WTC11 (cell line): ENCODE measurements around the gene UBAC2. TPM values are rescaled to one million over a fixed set of nuclear protein-coding genes. Genes with fewer than 3 reads are reported as not detected.

ENCODE experiments used
- ATAC-seq: fragments of 200-7000 bp; cut with Tn5 transposase; 2 replicates; pipeline ENCODE4 v1.10.0; 2021; ENCODE audit warnings: mild to moderate bottlenecking, moderate library complexity
- CTCF ChIA-PET: fragments of 300-600 bp; sonication (Branson Sonifier 250); formaldehyde crosslinking; loops from one replicate; lab custom pipeline; 2021; ENCODE audit warnings: antibody characterized with exemption; lab: Charles Lee
- POLR2A ChIA-PET: fragments of 350-600 bp; sonication (Branson Sonifier 250); formaldehyde crosslinking; loops from one replicate; lab custom pipeline; 2021; ENCODE audit warnings: antibody characterized with exemption; lab: Charles Lee
- DNase-seq: peaks from one replicate; pipeline ENCODE4 v3.0.0; 2021; ENCODE audit warnings: low spot score
- H3K27ac Mint-ChIP-seq: 2 replicates; pipeline ENCODE4 v1.8.0; 2021; ENCODE audit warnings: mixed read lengths
- H3K27me3 Mint-ChIP-seq: 2 replicates; pipeline ENCODE4 v1.8.0; 2021; ENCODE audit warnings: low read depth, mild to moderate bottlenecking, moderate library complexity, mixed read lengths
- H3K36me3 Mint-ChIP-seq: 2 replicates; pipeline ENCODE4 v1.8.0; 2021; ENCODE audit warnings: mixed read lengths
- H3K4me1 Mint-ChIP-seq: 2 replicates; pipeline ENCODE4 v1.8.0; 2022; ENCODE audit warnings: mixed read lengths
- H3K4me3 Mint-ChIP-seq: 2 replicates; pipeline ENCODE4 v1.8.0; 2021; ENCODE audit warnings: mild to moderate bottlenecking, moderate library complexity, mixed read lengths
- H3K9me3 Mint-ChIP-seq: 2 replicates; pipeline ENCODE4 v1.8.0; 2021; ENCODE audit warnings: mixed read lengths
- CBFB ChIP-seq: sonication (generic); formaldehyde crosslinking; IDR thresholded peaks from 2 replicates; pipeline ENCODE4 v1.8.1; 2022; ENCODE audit warnings: mild to moderate bottlenecking, low read depth, missing genetic modification reagents
- CREB1 ChIP-seq: sonication (generic); formaldehyde crosslinking; IDR thresholded peaks from 2 replicates; pipeline ENCODE4 v1.8.0; 2023; ENCODE audit warnings: mild to moderate bottlenecking, missing genetic modification reagents
- CREM ChIP-seq: sonication (generic); formaldehyde crosslinking; IDR thresholded peaks from 2 replicates; pipeline ENCODE4 v1.8.1; 2022; ENCODE audit warnings: mild to moderate bottlenecking, missing genetic modification reagents, moderate library complexity
- E2F1 ChIP-seq: sonication (generic); formaldehyde crosslinking; IDR thresholded peaks from 2 replicates; pipeline ENCODE4 v1.8.0; 2022; ENCODE audit warnings: mild to moderate bottlenecking, missing genetic modification reagents
- FOXJ3 ChIP-seq: sonication (generic); formaldehyde crosslinking; IDR thresholded peaks from 2 replicates; pipeline ENCODE4 v1.9.0; 2021; ENCODE audit warnings: missing genetic modification reagents, mild to moderate bottlenecking, borderline replicate concordance
- GABPB1 ChIP-seq: sonication (generic); formaldehyde crosslinking; IDR thresholded peaks from 2 replicates; pipeline ENCODE4 v1.8.1; 2023; ENCODE audit warnings: mild to moderate bottlenecking, missing genetic modification reagents
- GRHL2 ChIP-seq: fragments of 250-450 bp; sonication (Bioruptor Pico); IDR thresholded peaks from 2 replicates; pipeline ENCODE4 v1.8.0; 2022; ENCODE audit warnings: mild to moderate bottlenecking, moderate library complexity; ENCODE audit not compliant: insufficient replicate concordance, severe bottlenecking
- IRF2 ChIP-seq: sonication (generic); formaldehyde crosslinking; IDR thresholded peaks from 2 replicates; pipeline ENCODE4 v1.8.0; 2022; ENCODE audit warnings: low read depth, missing genetic modification reagents, borderline replicate concordance
- KAT7 ChIP-seq: sonication (generic); formaldehyde crosslinking; IDR thresholded peaks from 2 replicates; pipeline ENCODE4 v1.8.1; 2023; ENCODE audit warnings: missing genetic modification reagents, mild to moderate bottlenecking, borderline replicate concordance
- MYBL2 ChIP-seq: sonication (generic); formaldehyde crosslinking; IDR thresholded peaks from 2 replicates; pipeline ENCODE4 v1.8.1; 2023; ENCODE audit warnings: mild to moderate bottlenecking, moderate library complexity, missing genetic modification reagents
- NFATC4 ChIP-seq: fragments of 250-450 bp; sonication (Bioruptor Pico); IDR thresholded peaks from 2 replicates; pipeline ENCODE4 v1.9.0; 2021; ENCODE audit warnings: mild to moderate bottlenecking
- NFE2L1 ChIP-seq: sonication (generic); formaldehyde crosslinking; IDR thresholded peaks from 2 replicates; pipeline ENCODE4 v1.8.1; 2023; ENCODE audit warnings: missing genetic modification reagents
- NR2C2 ChIP-seq: sonication (generic); formaldehyde crosslinking; IDR thresholded peaks from 2 replicates; pipeline ENCODE4 v1.8.0; 2022; ENCODE audit warnings: mild to moderate bottlenecking, missing genetic modification reagents
- PRRX2 ChIP-seq: fragments of 250-450 bp; sonication (Bioruptor Pico); IDR thresholded peaks from 2 replicates; pipeline ENCODE4 v1.8.0; 2021; ENCODE audit warnings: mild to moderate bottlenecking
- SMAD4 ChIP-seq: sonication (generic); formaldehyde crosslinking; IDR thresholded peaks from 2 replicates; pipeline ENCODE4 v1.8.0; 2022; ENCODE audit warnings: mild to moderate bottlenecking, missing genetic modification reagents
- SP1 ChIP-seq: sonication (generic); formaldehyde crosslinking; conservative IDR thresholded peaks from 2 replicates; pipeline ENCODE4 v1.8.1; 2022; ENCODE audit warnings: missing genetic modification reagents
- ZNF219 ChIP-seq: sonication (generic); formaldehyde crosslinking; IDR thresholded peaks from 2 replicates; pipeline ENCODE4 v1.8.0; 2023; ENCODE audit warnings: missing genetic modification reagents, mild to moderate bottlenecking, borderline replicate concordance
- ZNF232 ChIP-seq: sonication (generic); formaldehyde crosslinking; IDR thresholded peaks from 2 replicates; pipeline ENCODE4 v1.8.0; 2022; ENCODE audit warnings: mild to moderate bottlenecking, missing genetic modification reagents
- ZNF416 ChIP-seq: fragments of 250-450 bp; sonication (Bioruptor Pico); IDR thresholded peaks from 2 replicates; pipeline ENCODE4 v1.9.0; 2021; ENCODE audit warnings: mild to moderate bottlenecking, inconsistent platforms
- ZNF423 ChIP-seq: fragments of 250-450 bp; sonication (Bioruptor Pico); IDR thresholded peaks from 2 replicates; pipeline ENCODE4 v2.1.2; 2022; ENCODE audit warnings: mild to moderate bottlenecking, moderate library complexity
- ZNF512 ChIP-seq: sonication (generic); formaldehyde crosslinking; IDR thresholded peaks from 2 replicates; pipeline ENCODE4 v1.8.1; 2022; ENCODE audit warnings: missing genetic modification reagents, borderline replicate concordance
- ZSCAN18 ChIP-seq: fragments of 250-450 bp; sonication (Bioruptor Pico); IDR thresholded peaks from 2 replicates; pipeline ENCODE4 v2.1.2; 2022; ENCODE audit warnings: mild to moderate bottlenecking, moderate library complexity
- total RNA-seq: library from RNA; stranded (reverse); gene quantifications from 3 replicates; pipeline ENCODE4 v1.2.3, GENCODE V29; 2021
- TF ChIP-seq, protein P1 (sequence below): sonication (generic); formaldehyde crosslinking; IDR thresholded peaks from 2 replicates; pipeline ENCODE4 v1.8.0; 2022; ENCODE audit warnings: mild to moderate bottlenecking, missing genetic modification reagents
- TF ChIP-seq, protein P2 (sequence below): sonication (generic); formaldehyde crosslinking; IDR thresholded peaks from 2 replicates; pipeline ENCODE4 v1.8.1; 2022; ENCODE audit warnings: low read depth, mild to moderate bottlenecking, moderate library complexity, missing genetic modification reagents, borderline replicate concordance
- TF ChIP-seq, protein P3 (sequence below): fragments of 250-450 bp; sonication (Bioruptor Pico); IDR thresholded peaks from 2 replicates; pipeline ENCODE4 v1.9.0; 2021; ENCODE audit warnings: mild to moderate bottlenecking
- TF ChIP-seq, protein P4 (sequence below): sonication (generic); formaldehyde crosslinking; IDR thresholded peaks from 2 replicates; pipeline ENCODE4 v1.8.1; 2022; ENCODE audit warnings: mild to moderate bottlenecking, moderate library complexity, missing genetic modification reagents
- TF ChIP-seq, protein P5 (sequence below): fragments of 250-450 bp; sonication (Bioruptor Pico); IDR thresholded peaks from 2 replicates; pipeline ENCODE4 v1.9.0; 2021; ENCODE audit warnings: moderate library complexity, mild to moderate bottlenecking, inconsistent platforms, borderline replicate concordance

UBAC2 gene
- total RNA-seq, 1 experiment from 2014 or later = 64.7 TPM

DNA sequence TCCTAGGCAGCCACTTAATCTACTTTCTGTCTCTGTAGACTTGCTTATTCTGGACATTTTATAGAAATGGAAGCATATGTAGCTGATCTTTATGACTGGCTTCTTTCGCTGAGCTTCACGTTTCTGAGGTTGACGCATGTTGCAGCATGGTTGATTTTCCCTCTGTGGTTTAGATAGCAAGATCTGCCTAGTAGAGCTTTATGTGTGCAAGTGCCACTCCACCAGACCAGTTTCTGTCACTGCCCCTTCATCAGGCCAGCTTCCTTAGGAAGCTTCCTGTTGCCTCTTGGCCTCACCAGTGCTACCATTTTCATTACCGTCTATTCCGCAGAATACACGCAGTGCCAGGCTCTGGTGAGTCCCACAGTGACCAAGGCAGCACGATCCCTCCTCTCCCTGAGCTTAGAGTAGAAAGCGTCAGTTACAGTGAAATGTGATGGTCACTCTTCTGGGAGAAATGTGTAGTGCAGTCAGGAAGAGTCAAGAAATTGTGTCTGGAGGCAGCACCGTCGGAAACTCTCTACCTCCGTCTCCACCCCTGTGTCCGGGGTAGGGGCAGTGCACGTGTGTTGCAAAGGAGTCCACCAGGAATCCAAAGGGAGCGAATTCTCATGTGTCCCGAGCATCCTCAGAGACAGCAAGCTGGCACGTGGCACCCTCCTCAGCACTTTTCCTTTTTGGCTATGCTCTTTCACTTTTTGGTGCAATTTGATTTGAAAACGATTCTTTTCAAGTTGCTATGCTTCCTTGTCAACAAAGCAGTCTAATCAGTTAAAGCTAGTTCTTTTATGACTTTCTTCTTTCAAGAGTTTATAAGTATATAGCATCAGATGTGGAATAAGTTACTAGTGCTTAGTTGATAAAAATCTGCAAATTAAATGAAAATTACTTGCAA lies 151.9 kb downstream of the UBAC2 start:
- POLR2A ChIA-PET = interaction anchor here (0.6 to 0.8 kb wide), 2 partner anchors 17 to 22 kb away, joined by 3 to 4 read pairs; no protein-coding TSS in a partner anchor
- peak; percentile 22 for ATAC-seq
- H3K9me3 Mint-ChIP-seq = no peaks in the 10 kb centered on the region
- no peak overlapping the region for H3K4me3 Mint-ChIP-seq
- TF ChIP-seq SP1 (CRISPR knock-in tag) (no peak), CREB1 (CRISPR knock-in tag) (no peak), ZNF512 (no peak), CREM (CRISPR knock-in tag) (no peak), ZNF423 (CRISPR knock-in tag) (no peak), ZSCAN18 (CRISPR knock-in tag) (no peak), E2F1 (CRISPR knock-in tag) (no peak), ZNF416 (CRISPR knock-in tag) (no peak), MYBL2 (CRISPR knock-in tag) (no peak), PRRX2 (CRISPR knock-in tag) (no peak), ZNF232 (CRISPR knock-in tag) (no peak), NR2C2 (CRISPR knock-in tag) (no peak), GABPB1 (CRISPR knock-in tag) (no peak), GRHL2 (CRISPR knock-in tag) (no peak), NFE2L1 (no peak)
- TF ChIP-seq, protein P1, sequence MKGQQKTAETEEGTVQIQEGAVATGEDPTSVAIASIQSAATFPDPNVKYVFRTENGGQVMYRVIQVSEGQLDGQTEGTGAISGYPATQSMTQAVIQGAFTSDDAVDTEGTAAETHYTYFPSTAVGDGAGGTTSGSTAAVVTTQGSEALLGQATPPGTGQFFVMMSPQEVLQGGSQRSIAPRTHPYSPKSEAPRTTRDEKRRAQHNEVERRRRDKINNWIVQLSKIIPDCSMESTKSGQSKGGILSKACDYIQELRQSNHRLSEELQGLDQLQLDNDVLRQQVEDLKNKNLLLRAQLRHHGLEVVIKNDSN (CRISPR knock-in tag) = no peak
- TF ChIP-seq, protein P2, sequence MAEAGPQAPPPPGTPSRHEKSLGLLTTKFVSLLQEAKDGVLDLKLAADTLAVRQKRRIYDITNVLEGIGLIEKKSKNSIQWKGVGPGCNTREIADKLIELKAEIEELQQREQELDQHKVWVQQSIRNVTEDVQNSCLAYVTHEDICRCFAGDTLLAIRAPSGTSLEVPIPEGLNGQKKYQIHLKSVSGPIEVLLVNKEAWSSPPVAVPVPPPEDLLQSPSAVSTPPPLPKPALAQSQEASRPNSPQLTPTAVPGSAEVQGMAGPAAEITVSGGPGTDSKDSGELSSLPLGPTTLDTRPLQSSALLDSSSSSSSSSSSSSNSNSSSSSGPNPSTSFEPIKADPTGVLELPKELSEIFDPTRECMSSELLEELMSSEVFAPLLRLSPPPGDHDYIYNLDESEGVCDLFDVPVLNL (CRISPR knock-in tag) = no peak
- TF ChIP-seq, all 79 proteins: peak for 0
- Mint-ChIP-seq H3K4me1 (no peaks in the 10 kb centered on the region), H3K36me3 (peaks cover 21% of the 10 kb centered on the region), H3K27me3 (no peaks in the 10 kb centered on the region), H3K27ac (0 out of 2 replicates have a peak overlapping the region, but pooled peaks have one; percentile 13)
- no peak for DNase-seq
- CTCF ChIA-PET = interaction anchor here (0.6 to 0.8 kb wide), 2 partner anchors 34 to 260 kb away, joined by 3 read pairs; no protein-coding TSS in a partner anchor

- Mint-ChIP-seq H3K4me1 (no peaks in the 10 kb centered on the region), H3K36me3 (peaks cover 16% of the 10 kb centered on the region), H3K27ac (no peak overlapping the region), H3K27me3 (no peaks in the 10 kb centered on the region), H3K4me3 (no peak overlapping the region), H3K9me3 (no peaks in the 10 kb centered on the region)
- DNase-seq = no peak
- ChIA-PET CTCF (no interaction called here), POLR2A (no interaction called here)
- ATAC-seq = no peak
- TF ChIP-seq SMAD4 (CRISPR knock-in tag) = no peak
- no peak for TF ChIP-seq PRRX2 (CRISPR knock-in tag)
- TF ChIP-seq CBFB (CRISPR knock-in tag) = no peak
- TF ChIP-seq, protein P1 (CRISPR knock-in tag) = no peak
- TF ChIP-seq KAT7 = no peak
- TF ChIP-seq ZNF219 = no peak
- TF ChIP-seq, protein P3, sequence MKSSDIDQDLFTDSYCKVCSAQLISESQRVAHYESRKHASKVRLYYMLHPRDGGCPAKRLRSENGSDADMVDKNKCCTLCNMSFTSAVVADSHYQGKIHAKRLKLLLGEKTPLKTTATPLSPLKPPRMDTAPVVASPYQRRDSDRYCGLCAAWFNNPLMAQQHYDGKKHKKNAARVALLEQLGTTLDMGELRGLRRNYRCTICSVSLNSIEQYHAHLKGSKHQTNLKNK (CRISPR knock-in tag) = no peak
- no peak for TF ChIP-seq IRF2 (CRISPR knock-in tag)
- no peak for TF ChIP-seq NFATC4 (CRISPR knock-in tag)
- TF ChIP-seq, protein P4, sequence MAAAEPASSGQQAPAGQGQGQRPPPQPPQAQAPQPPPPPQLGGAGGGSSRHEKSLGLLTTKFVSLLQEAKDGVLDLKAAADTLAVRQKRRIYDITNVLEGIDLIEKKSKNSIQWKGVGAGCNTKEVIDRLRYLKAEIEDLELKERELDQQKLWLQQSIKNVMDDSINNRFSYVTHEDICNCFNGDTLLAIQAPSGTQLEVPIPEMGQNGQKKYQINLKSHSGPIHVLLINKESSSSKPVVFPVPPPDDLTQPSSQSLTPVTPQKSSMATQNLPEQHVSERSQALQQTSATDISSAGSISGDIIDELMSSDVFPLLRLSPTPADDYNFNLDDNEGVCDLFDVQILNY (CRISPR knock-in tag) = no peak
- no peak for TF ChIP-seq FOXJ3 (CRISPR knock-in tag)
- TF ChIP-seq, protein P5, sequence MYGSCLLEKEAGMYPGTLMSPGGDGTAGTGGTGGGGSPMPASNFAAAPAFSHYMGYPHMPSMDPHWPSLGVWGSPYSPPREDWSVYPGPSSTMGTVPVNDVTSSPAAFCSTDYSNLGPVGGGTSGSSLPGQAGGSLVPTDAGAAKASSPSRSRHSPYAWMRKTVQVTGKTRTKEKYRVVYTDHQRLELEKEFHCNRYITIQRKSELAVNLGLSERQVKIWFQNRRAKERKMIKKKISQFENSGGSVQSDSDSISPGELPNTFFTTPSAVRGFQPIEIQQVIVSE = no peak
Measured at GRCh38 chr13:99353246-99353600, 152.6 kb downstream of the UBAC2 start.
